Measurements from ENCODE around the gene MBNL2. TPM values are rescaled to one million over a fixed set of nuclear protein-coding genes. Genes with fewer than 3 reads are reported as not detected.

The MBNL2 gene
- total RNA-seq, 1 donor from 2014 or later: 43.7 TPM

DNA sequence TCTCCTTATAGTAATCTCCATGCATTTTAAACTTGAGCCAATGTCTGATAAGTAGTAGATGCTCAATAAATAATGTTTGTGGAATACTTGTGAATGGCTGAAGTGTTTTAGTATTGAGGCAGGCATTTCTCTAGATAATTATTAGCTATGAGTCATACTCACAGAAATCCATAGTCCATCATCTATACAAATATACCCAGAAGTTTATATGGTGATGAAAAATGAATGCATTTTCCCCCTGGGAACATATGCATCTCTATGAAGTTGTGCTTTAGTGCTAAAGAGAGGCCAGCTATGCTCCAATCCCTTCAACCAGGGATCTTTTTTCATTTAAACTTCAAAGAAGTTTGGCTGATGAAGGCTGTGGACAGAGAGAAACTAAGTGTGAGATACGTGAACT lies 17.2 kb downstream of the MBNL2 start:
- Mint-ChIP-seq H3K36me3 (peaks cover 44% of the 10 kb centered on the region), H3K9me3 (peaks cover 6% of the 10 kb centered on the region), H3K4me3 (no peak overlapping the region), H3K27ac (peak overlapping the region; percentile 2), H3K27me3 (no peaks in the 10 kb centered on the region), H3K4me1 (ENCODE audit: unreplicated experiment) (peaks cover 78% of the 10 kb centered on the region)
- DNase-seq (ENCODE audit: extremely low spot score, unreplicated experiment): no peak
- TF ChIP-seq, protein P1, sequence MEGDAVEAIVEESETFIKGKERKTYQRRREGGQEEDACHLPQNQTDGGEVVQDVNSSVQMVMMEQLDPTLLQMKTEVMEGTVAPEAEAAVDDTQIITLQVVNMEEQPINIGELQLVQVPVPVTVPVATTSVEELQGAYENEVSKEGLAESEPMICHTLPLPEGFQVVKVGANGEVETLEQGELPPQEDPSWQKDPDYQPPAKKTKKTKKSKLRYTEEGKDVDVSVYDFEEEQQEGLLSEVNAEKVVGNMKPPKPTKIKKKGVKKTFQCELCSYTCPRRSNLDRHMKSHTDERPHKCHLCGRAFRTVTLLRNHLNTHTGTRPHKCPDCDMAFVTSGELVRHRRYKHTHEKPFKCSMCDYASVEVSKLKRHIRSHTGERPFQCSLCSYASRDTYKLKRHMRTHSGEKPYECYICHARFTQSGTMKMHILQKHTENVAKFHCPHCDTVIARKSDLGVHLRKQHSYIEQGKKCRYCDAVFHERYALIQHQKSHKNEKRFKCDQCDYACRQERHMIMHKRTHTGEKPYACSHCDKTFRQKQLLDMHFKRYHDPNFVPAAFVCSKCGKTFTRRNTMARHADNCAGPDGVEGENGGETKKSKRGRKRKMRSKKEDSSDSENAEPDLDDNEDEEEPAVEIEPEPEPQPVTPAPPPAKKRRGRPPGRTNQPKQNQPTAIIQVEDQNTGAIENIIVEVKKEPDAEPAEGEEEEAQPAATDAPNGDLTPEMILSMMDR (conservative IDR thresholded peaks at IDR 0.05): no peak

GRCh38 chr13:97239943-97240787 lies 18.0 kb downstream of the MBNL2 start:
- Mint-ChIP-seq H3K27ac (no peak overlapping the region), H3K36me3 (peaks cover 39% of the 10 kb centered on the region), H3K4me3 (no peak overlapping the region), H3K27me3 (no peaks in the 10 kb centered on the region), H3K9me3 (no peaks in the 10 kb centered on the region), H3K4me1 (ENCODE audit: unreplicated experiment) (peaks cover 76% of the 10 kb centered on the region)
- DNase-seq (ENCODE audit: extremely low spot score, unreplicated experiment): no peak
- TF ChIP-seq, protein P1 (conservative IDR thresholded peaks at IDR 0.05): no peak

DNA sequence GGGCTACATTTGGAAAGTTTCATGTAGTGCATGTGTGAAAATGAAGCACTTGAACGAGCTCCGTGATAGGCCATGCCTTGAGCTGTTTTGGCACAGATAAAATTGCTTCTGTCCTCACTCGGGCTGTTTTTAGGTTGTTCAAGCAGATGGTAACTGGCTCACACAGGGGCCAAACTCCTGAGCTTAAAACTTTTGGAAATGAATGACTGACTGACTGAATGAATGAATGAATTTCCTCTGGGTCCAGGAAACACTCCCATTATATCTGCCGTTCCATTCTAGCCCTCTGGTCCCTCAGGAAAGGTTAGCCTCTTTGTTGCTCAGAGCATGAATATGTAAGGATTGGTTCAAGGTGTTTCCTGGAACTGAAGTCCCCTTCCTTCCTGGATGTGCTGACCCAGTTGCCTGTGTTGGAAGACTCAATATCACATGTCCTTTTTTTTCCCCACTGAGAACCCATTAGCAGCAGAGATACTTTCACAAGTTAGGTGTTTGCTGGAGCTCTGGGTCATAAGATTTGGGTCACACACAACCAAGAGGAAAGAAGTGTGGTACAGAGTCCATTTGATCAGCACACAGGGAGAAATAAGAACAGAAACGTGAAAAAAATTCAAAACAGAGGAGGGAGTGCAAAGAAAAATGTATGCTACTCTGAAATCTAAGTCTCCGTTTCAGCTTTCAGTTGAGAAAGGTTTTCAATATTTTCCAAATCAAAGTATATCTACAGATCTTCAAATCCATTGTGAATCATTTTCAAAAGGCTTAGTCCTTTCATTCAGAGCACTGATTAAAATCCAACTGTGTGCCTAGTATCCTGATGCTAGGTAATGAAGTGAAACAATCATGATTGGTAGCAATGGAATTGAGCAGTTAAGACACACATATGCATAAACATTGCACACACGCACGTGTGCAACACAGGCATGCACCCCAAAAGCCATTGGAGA lies 18.9 kb downstream of the MBNL2 start:
- Mint-ChIP-seq H3K9me3 (no peaks in the 10 kb centered on the region), H3K36me3 (peaks cover 39% of the 10 kb centered on the region), H3K4me1 (ENCODE audit: unreplicated experiment) (peaks cover 68% of the 10 kb centered on the region), H3K27me3 (no peaks in the 10 kb centered on the region), H3K4me3 (no peak overlapping the region), H3K27ac (no peak overlapping the region)
- no peak for DNase-seq (ENCODE audit: extremely low spot score, unreplicated experiment)
- TF ChIP-seq, protein P1 (conservative IDR thresholded peaks at IDR 0.05): no peak

- no peaks in the 10 kb centered on the region for H3K27me3 Mint-ChIP-seq
Measured at GRCh38 chr13:97241761-97242160, 19.6 kb downstream of the MBNL2 start.

More at GRCh38 chr13:97241761-97242160, 19.6 kb downstream of the MBNL2 start:
- TF ChIP-seq, protein P1 (conservative IDR thresholded peaks at IDR 0.05): no peak
- Mint-ChIP-seq H3K4me1 (ENCODE audit: unreplicated experiment) (peaks cover 65% of the 10 kb centered on the region), H3K36me3 (peaks cover 39% of the 10 kb centered on the region), H3K27ac (no peak overlapping the region), H3K4me3 (no peak overlapping the region), H3K9me3 (no peaks in the 10 kb centered on the region)
- DNase-seq (ENCODE audit: extremely low spot score, unreplicated experiment): no peak
